Mononuclear cell (primary cell): ENCODE measurements around the gene CGAS. TPM values are rescaled to one million over a fixed set of nuclear protein-coding genes. Genes with fewer than 3 reads are reported as not detected.
"Not testable (repeated sequence)": the region's sequence is repeated elsewhere in the genome, so short reads cannot be mapped to it uniquely, and the experiment has no call there.

Experiments used
- H3K27me3 ChIP-seq: 2 replicates; pipeline ENCODE4 v1.6.0; 2011; ENCODE audit warnings: low read length, control low read depth; ENCODE audit not compliant: insufficient read depth
- H3K4me1 ChIP-seq: 2 replicates; pipeline ENCODE4 v1.5.1; 2011; ENCODE audit warnings: mild to moderate bottlenecking, low read length, control low read depth; ENCODE audit not compliant: insufficient read depth
- H3K4me3 ChIP-seq: 2 replicates; pipeline ENCODE4 v1.5.1; 2011; ENCODE audit warnings: mild to moderate bottlenecking, low read length, moderate library complexity
- H3K9me3 ChIP-seq: 2 replicates; pipeline ENCODE4 v1.5.1; 2011; ENCODE audit warnings: low read depth, mild to moderate bottlenecking, control low read depth, low read length
- total RNA-seq: library from RNA; depleted of rRNA; stranded (reverse); fragments of >200 nt; gene quantifications from one replicate; pipeline ENCODE4 v1.2.3, GENCODE V29; 2012

The CGAS gene
- 22.4 TPM for total RNA-seq

DNA sequence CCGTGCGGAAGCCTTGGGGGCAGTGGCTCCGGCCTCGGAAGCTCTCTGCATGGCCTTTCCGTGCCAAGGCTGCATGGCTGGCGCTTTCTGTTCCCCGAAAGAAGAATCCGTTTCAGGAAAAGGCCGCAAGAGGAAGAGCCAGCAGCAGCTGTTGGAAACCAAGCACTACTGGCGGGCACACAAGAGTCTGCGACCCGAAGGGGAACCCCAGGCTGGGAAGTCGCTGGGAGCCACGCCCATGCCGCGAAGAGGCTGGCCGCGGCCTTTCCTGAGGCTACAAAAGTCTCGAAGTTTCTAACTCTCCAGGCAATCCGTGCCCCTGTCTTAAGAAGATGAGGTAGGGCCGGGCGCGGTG is at the start of gene CGAS:
CGAS (minus strand) TSS at position 191 of the 355 bp plus-strand sequence; CDS start at position 75, 116 bp downstream.
- Histone ChIP-seq H3K4me3 (peak within 1 kb of the TSS; percentile 91), H3K27me3 (no peaks in the 10 kb centered on the region), H3K4me1 (peaks cover 71% of the 10 kb centered on the region), H3K9me3 (no peaks in the 10 kb centered on the region)

GRCh38 chr6:73497915-73498314 is 45.8 kb upstream of the CGAS start:
- Histone ChIP-seq H3K4me3 (no peak overlapping the region), H3K4me1 (peaks cover under 1% of the 10 kb centered on the region), H3K27me3 (no peaks in the 10 kb centered on the region), H3K9me3 (no peaks in the 10 kb centered on the region)

DNA sequence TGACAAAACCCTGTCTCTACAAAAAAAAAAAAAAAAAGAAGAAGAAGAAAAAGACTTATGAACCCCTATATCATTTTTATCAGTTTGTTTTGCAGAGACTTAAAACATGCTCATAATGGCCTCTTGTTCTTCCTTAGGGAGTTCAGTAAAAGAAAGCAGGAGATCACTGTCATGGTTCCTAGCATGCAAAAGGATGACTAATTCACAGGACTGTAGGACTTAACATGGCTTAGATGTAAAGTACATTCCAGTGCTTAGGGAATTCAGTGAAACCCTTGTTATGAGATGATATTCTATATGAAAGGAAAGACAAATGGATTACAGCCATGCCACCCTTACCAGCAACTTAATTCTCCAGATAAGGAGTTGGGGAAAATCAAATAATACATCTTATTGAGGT is 39.3 kb upstream of the CGAS start:
- Histone ChIP-seq H3K4me1 (no peaks in the 10 kb centered on the region), H3K9me3 (no peaks in the 10 kb centered on the region), H3K4me3 (no peak overlapping the region), H3K27me3 (no peaks in the 10 kb centered on the region)

DNA sequence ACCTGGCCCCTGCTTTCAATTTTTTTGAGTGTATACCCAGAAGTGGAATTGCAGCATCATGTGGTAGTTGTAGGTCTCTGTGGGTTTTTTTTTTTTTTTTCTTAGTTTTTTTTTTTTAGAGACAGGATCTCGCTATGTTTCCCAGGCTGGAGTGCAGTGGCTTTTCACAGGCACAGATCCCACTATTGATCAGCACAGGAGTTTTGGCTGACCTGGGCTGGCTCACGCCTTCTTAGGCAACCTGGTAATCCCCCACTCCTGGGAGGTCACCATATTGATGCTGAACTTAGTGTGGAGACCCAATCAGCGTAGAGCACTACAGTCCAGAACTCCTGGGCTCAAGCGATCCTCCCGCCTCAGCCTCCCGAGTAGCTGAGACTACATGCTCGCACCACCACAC is 35.4 kb upstream of the CGAS start:
- Histone ChIP-seq H3K4me1 (no peaks in the 10 kb centered on the region), H3K4me3 (no peak overlapping the region), H3K9me3 (no peaks in the 10 kb centered on the region), H3K27me3 (no peaks in the 10 kb centered on the region)

DNA sequence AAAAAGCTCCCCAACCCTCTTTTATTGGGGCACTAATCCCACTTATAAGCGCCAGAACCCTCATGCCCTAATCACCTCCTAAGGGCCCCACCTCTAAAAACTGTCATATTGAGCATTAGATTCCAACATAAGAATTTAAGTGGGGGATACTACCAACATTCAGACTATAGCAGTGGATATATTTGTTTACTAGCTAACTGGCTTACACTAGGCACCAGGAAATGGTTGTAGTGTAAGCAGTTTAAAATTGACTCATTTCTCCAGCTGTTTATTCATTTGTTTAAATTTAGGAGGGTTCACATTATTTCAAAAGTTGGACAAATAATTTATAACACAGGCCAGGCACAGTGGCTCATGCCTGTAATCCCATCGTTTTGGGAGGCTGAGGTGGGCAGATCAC is 32.3 kb upstream of the CGAS start:
- Histone ChIP-seq H3K27me3 (no peaks in the 10 kb centered on the region), H3K4me3 (no peak overlapping the region), H3K9me3 (no peaks in the 10 kb centered on the region), H3K4me1 (no peaks in the 10 kb centered on the region)

GRCh38 chr6:73481969-73482368 is 29.9 kb upstream of the CGAS start:
- Histone ChIP-seq H3K27me3 (no peaks in the 10 kb centered on the region), H3K4me3 (no peak overlapping the region), H3K4me1 (no peaks in the 10 kb centered on the region), H3K9me3 (no peaks in the 10 kb centered on the region)

- Histone ChIP-seq H3K27me3 (no peaks in the 10 kb centered on the region), H3K4me3 (no peak overlapping the region), H3K4me1 (no peaks in the 10 kb centered on the region), H3K9me3 (no peaks in the 10 kb centered on the region)
These were observed 25.3 kb upstream of the CGAS start for GRCh38 chr6:73477407-73477806.

GRCh38 chr6:73476723-73477122 is 24.6 kb upstream of the CGAS start:
- Histone ChIP-seq H3K4me3 (no peak overlapping the region), H3K4me1 (no peaks in the 10 kb centered on the region), H3K9me3 (no peaks in the 10 kb centered on the region), H3K27me3 (no peaks in the 10 kb centered on the region)

GRCh38 chr6:73471686-73472290 is 19.7 kb upstream of the CGAS start:
- Histone ChIP-seq H3K4me3 (no peak overlapping the region), H3K4me1 (peaks cover 10% of the 10 kb centered on the region), H3K27me3 (no peaks in the 10 kb centered on the region), H3K9me3 (no peaks in the 10 kb centered on the region)

DNA sequence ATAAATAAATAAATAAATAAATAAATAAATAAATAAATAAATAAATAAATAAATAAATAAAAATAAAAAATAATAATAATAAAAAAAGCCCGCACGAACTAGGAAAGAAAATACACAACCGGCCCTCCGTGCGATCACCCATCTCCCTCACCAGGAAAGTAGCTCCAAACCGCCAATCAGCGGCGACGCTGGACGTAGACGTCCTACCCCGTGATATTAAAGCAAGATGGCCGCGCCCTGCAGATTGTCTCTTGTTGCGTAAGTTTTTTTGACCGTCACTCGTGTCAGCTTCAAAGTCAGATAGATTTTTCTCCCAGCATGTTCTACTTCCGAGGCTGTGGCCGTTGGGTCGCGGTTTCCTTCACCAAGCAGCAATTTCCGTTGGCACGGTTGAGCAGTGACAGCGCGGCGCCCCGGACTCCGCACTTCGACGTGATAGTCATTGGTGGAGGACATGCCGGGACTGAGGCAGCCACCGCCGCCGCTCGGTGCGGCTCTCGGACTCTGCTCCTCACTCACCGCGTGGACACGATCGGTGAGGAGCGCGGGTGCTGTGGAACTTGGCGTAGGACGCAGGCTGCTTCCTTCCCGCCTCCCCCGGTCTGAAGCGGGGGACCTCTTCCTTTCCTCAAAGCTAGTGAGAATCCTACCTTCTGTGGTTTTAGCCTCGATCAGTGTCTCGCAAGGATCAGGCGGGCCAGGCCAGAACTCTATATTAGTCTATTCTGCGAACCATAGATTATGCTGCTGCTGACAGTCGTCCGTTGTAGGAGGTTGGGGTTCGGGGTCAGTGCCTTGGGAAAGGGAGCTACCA is 9.6 kb upstream of the CGAS start, which contains the start of gene MTO1:
MTO1 (plus strand) TSS at position 201 of the 814 bp plus-strand sequence; CDS start at position 319, 118 bp downstream.
- peaks cover 61% of the 10 kb centered on the region for H3K4me1 ChIP-seq
- H3K4me3 ChIP-seq, result peak within 1 kb of the TSS; percentile 99
- H3K27me3 ChIP-seq, result no peaks in the 10 kb centered on the region
- no peaks in the 10 kb centered on the region for H3K9me3 ChIP-seq

GRCh38 chr6:73460056-73460455 is 8.0 kb upstream of the CGAS start:
- H3K4me1 ChIP-seq, result peaks cover 74% of the 10 kb centered on the region
- no peaks in the 10 kb centered on the region for H3K27me3 ChIP-seq
- no peak overlapping the region for H3K4me3 ChIP-seq
- no peaks in the 10 kb centered on the region for H3K9me3 ChIP-seq

GRCh38 chr6:73459474-73459873 is 7.4 kb upstream of the CGAS start:
- H3K4me3 ChIP-seq, H3K9me3 ChIP-seq, H3K27me3 ChIP-seq: not testable (repeated sequence)
- peaks cover 80% of the 10 kb centered on the region for H3K4me1 ChIP-seq

DNA sequence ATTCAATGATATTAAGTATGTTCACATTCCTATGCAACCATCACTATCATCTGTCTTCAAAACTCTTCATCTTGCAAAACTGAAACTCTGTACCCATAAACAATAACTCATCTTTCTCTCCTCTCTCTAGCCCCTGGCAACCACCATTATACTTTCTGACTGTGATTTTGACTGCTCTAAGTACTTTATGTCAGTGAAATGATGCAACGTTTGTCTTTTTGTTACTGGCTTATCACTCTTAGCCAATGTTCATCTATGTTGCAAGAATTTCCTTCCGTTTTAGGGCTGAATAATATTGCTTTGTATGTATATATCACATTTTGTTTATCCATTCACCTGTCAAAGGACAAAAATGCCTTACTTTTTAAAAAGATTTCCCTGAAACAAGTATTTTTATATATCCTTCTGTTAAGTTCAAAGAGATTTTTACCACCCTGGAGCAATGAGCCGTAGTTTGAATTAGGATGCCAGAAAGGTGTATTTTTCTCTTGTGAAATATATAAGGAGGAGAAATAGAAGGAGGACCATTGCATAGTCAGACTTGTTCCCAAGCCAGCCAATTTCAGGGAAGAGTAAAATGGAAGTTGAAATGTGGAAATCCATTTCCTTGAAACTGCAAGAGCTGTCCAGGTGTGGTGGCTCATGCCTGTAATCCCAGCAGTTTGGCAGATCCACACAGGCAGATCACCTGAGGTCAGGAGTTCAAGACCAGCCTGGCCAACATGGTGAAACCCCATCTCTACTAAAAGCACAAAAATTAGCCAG is 4.0 kb upstream of the CGAS start:
- no peaks in the 10 kb centered on the region for H3K9me3 ChIP-seq
- no peaks in the 10 kb centered on the region for H3K27me3 ChIP-seq
- H3K4me3 ChIP-seq, result no peak overlapping the region
- H3K4me1 ChIP-seq, result peaks cover 76% of the 10 kb centered on the region

DNA sequence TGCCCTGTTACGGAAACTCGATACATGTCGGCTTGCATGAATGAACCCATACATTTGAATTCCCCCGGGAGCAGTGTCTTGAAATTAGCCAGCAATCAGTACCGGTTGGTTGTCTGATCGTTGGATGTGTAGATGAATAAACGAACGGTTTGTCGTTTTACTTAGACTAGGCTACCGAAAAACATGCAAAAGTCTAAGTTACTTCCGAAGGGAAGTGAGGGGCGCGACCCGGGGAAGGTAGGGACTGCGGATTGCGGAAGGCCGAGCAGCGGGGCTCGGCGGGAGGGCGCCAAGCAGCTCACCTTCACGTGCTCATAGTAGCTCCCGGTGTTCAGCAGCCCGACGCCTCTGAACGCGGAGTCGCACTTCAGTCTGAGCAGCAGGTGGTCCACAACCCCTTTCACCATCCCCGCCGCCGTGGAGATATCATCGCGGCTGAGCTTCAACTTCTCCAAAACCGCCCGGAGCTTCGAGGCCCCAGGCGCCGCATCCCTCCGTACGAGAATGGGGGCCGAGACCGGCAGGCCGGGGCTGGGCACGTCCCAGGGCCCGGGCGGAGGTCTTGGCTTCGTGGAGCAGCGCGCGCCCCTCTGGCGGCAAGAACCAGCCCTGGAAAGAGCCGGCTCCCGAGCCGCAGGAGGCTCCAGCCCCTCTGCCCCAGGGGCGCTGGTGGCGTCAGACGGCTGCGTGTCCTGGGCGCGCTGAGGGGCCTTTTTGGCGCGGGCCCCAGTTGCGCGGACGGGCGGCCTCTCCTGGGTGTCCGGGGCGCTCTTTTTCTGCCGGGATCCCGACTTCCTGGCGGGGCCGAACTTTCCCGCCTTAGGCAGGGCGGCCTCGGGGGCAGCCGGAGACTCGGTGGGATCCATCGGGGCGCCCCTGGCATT is 632 bp downstream of the CGAS start:
- peaks cover 65% of the 10 kb centered on the region for H3K4me1 ChIP-seq

More for the DNA sequence above, 632 bp downstream of the CGAS start:
- H3K27me3 ChIP-seq, result no peaks in the 10 kb centered on the region
- no peaks in the 10 kb centered on the region for H3K9me3 ChIP-seq
- H3K4me3 ChIP-seq, result peak overlapping the region; percentile 91
